OCI-M2 (cell line): Measurements from ENCODE around the gene HTR5A.

ENCODE experiments used
- DNase-seq: peaks from one replicate; lab custom pipeline; 2025; ENCODE audit not compliant: unreplicated experiment; lab: John Stamatoyannopoulos, UW

HTR5A gene

DNA sequence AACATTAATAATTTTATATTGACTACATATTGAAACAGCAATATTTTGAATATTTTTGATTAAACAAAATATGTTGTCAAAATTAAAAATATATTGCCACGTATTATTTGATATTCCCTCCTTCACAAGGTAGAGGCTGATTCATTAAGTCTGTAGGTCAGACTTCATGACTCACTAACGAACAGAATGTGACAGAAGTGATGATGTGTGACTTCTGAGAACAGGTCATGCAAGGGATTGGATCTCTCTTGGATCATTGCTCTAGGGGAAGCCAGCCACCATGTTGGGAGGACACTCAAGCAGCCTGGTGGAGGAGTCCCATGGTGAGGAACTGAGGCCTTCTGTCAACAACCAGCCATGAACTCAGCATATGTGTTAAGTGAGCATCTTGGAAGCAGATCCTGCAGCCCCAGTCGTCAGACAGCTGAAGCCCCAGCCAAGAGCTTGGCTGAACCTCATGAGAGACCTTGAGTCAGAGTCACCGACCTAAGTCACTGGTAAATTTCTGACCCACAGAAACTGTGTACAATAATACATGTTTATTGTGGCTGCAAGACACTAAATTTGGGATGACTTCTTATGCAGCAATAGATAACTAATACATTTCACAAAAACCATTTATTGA, 66.6 kb downstream of the HTR5A start:
- no peak for DNase-seq
